ENCODE results near the gene ANKRD55. TPM values are rescaled to one million over a fixed set of nuclear protein-coding genes. Genes with fewer than 3 reads are reported as not detected.
A peak's percentile ranks its signal among the peaks of the same experiment; 100 is the strongest.

ANKRD55 gene
- total and polyA plus RNA-seq, 9 of the 15 experiments (the other 6 are each of a cell fraction or from before 2014, with no cell fraction given) = 3.4 to 10.6 (median 6.5) TPM

DNA sequence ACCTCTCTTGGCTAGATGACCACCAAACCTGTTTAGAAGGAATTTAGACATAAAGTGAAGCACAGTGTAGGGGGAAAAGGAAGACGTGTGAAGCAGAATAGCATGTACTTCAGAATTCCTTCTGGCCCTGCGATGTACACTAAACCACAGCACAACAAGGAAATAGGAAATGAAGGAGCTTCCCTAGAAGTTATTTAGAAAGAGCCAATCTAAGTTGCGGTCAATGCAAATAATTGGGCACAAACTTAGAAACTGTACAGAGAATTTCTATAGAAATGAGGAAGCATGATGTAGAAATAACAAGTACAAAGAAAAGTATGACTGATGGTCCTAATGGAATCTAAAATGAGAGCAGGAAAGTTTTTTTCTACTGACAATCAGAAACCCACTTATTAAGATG lies 41.5 kb downstream of the ANKRD55 start:
- TF ChIP-seq MCM7 (IDR thresholded peaks at IDR 0.05) (no peak), TRIM24 (IDR thresholded peaks at IDR 0.05) (no peak)
- peak overlapping the region; percentile 47; the same call in 1 of the 2 replicates for H2AFZ ChIP-seq (ENCODE audit: low read depth, low read length)
- no peak overlapping the region for H3K4me2 ChIP-seq (ENCODE audit: insufficient read depth, low read length)
- DNase-seq (ENCODE audit: extremely low read depth in 1 of 4, low spot score in 3 of 4) (no peak), FAIRE-seq (no peak), ATAC-seq (no peak)
- no peak overlapping the region for H3K4me3 ChIP-seq
- no peaks in the 10 kb centered on the region for H3K9me1 ChIP-seq (ENCODE audit: control insufficient read depth, insufficient read depth, low read length)
- no peaks in the 10 kb centered on the region for H3K27me3 ChIP-seq (ENCODE audit: control insufficient read depth in 2 of 2, insufficient read depth in 2 of 2, low read length in 2 of 2)
- no peak overlapping the region for H3K9ac ChIP-seq (ENCODE audit: insufficient read depth in 1 of 2, low read depth in 2 of 2, low read length in 2 of 2)
- peaks cover 0 to 3% of the 10 kb centered on the region in 2 experiments; a peak in 2 of 5 replicates for H3K4me1 ChIP-seq (replicated peaks in 1 of 2; ENCODE audit: control insufficient read depth in 2 of 2, insufficient read depth in 2 of 2, low read length in 2 of 2)
- H3K36me3 ChIP-seq (ENCODE audit: control insufficient read depth, insufficient read depth, low read length) = no peaks in the 10 kb centered on the region
- intact Hi-C loops (cut with micrococcal nuclease) (no loop called here), in situ Hi-C loops (cut with MboI) (no loop called here)
- BruUV-seq (replicated peaks) = no TSS peak
- POLR2A ChIA-PET = no interaction called here
- CTCF ChIA-PET (ENCODE audit: low intra/inter-chr PET ratio) = no interaction called here
- H4K20me1 ChIP-seq (replicated peaks; ENCODE audit: control insufficient read depth, insufficient read depth, low read length) = no peaks in the 10 kb centered on the region
- no peak overlapping the region for H3K27ac ChIP-seq (ENCODE audit: extremely low read depth, low read depth, low read length)
- H3K9me3 ChIP-seq (replicated peaks; ENCODE audit: control insufficient read depth, insufficient read depth, low read depth, low read length) = no peaks in the 10 kb centered on the region
- WGBS (ENCODE audit: insufficient coverage, low coverage, missing lambda C conversion rate) = 40% methylated on average over 3 of the region's 3 CpGs
- no peaks in the 10 kb centered on the region for H3K79me2 ChIP-seq (ENCODE audit: control insufficient read depth, insufficient read depth, low read length)

GRCh38 chr5:56190497-56190896 lies 42.6 kb downstream of the ANKRD55 start:
- Histone ChIP-seq H3K9me1 (ENCODE audit: control insufficient read depth, insufficient read depth, low read length) (no peaks in the 10 kb centered on the region), H3K9ac (ENCODE audit: insufficient read depth in 1 of 2, low read depth in 2 of 2, low read length in 2 of 2) (no peak overlapping the region), H3K36me3 (ENCODE audit: control insufficient read depth, insufficient read depth, low read length) (no peaks in the 10 kb centered on the region), H2AFZ (ENCODE audit: low read depth, low read length) (no peak overlapping the region), H3K27ac (ENCODE audit: extremely low read depth, low read depth, low read length) (no peak overlapping the region), H3K4me3 (no peak overlapping the region), H3K79me2 (ENCODE audit: control insufficient read depth, insufficient read depth, low read length) (no peaks in the 10 kb centered on the region), H3K4me2 (ENCODE audit: insufficient read depth, low read length) (no peak overlapping the region), H3K9me3 (replicated peaks; ENCODE audit: control insufficient read depth, insufficient read depth, low read depth, low read length) (no peaks in the 10 kb centered on the region), H3K4me1 (replicated peaks in 1 of 2; ENCODE audit: control insufficient read depth in 2 of 2, insufficient read depth in 2 of 2, low read length in 2 of 2) (peaks cover 0 to 3% of the 10 kb centered on the region in 2 experiments; a peak in 2 of 5 replicates), H4K20me1 (replicated peaks; ENCODE audit: control insufficient read depth, insufficient read depth, low read length) (no peaks in the 10 kb centered on the region), H3K27me3 (ENCODE audit: control insufficient read depth in 2 of 2, insufficient read depth in 2 of 2, low read length in 2 of 2) (no peaks in the 10 kb centered on the region)
- CTCF ChIA-PET (ENCODE audit: low intra/inter-chr PET ratio) = no interaction called here
- intact Hi-C loops (cut with micrococcal nuclease) (no loop called here), in situ Hi-C loops (cut with MboI) (no loop called here)
- no TSS peak for BruUV-seq (replicated peaks)
- WGBS (ENCODE audit: insufficient coverage, low coverage, missing lambda C conversion rate) = 25% methylated on average over 2 of the region's 2 CpGs
- ATAC-seq = no peak
- POLR2A ChIA-PET = interaction anchor here (1.1 kb wide), 1 partner anchor 67 kb away, joined by 4 read pairs; no protein-coding TSS in a partner anchor
- no peak for FAIRE-seq
- no peak for DNase-seq (ENCODE audit: extremely low read depth in 1 of 4, low spot score in 3 of 4)
- TF ChIP-seq MBD2 (IDR thresholded peaks at IDR 0.05; ENCODE audit: borderline replicate concordance, low read depth) (no peak), ZNF217 (CRISPR knock-in tag; IDR thresholded peaks at IDR 0.05) (no peak), NFYB (IDR thresholded peaks at IDR 0.05; ENCODE audit: extremely low read depth, insufficient read length) (no peak)
- TF ChIP-seq, protein P1, sequence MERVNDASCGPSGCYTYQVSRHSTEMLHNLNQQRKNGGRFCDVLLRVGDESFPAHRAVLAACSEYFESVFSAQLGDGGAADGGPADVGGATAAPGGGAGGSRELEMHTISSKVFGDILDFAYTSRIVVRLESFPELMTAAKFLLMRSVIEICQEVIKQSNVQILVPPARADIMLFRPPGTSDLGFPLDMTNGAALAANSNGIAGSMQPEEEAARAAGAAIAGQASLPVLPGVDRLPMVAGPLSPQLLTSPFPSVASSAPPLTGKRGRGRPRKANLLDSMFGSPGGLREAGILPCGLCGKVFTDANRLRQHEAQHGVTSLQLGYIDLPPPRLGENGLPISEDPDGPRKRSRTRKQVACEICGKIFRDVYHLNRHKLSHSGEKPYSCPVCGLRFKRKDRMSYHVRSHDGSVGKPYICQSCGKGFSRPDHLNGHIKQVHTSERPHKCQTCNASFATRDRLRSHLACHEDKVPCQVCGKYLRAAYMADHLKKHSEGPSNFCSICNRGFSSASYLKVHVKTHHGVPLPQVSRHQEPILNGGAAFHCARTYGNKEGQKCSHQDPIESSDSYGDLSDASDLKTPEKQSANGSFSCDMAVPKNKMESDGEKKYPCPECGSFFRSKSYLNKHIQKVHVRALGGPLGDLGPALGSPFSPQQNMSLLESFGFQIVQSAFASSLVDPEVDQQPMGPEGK (CRISPR knock-in tag; IDR thresholded peaks at IDR 0.05; ENCODE audit: borderline replicate concordance) = no peak

All from K562 (cell line).